Spleen (tissue), 7 donors: ENCODE data around the gene NACAD.

Experiments
- POLR2A ChIP-seq, 3 donors: fragments of 450-650 bp; IDR thresholded peaks; one replicate each; pipeline ENCODE4 v1.5.1; 2017; ENCODE audit warnings: antibody characterized with exemption in 3 of 3, mild to moderate bottlenecking in 1 of 3
- POLR2AphosphoS5 ChIP-seq, 3 donors: sonication (generic); formaldehyde crosslinking; IDR thresholded peaks; one replicate each; pipeline ENCODE4 v1.5.1; 2017; ENCODE audit warnings: antibody characterized with exemption in 3 of 3
- TF ChIP-seq, protein P1 (sequence below), 11 experiments: fragments of 200-600 bp in 7 of 11; fragments of 450-650 bp in 4 of 11; sonication (generic) in 4 of 11; IDR thresholded peaks in 8 of 11; conservative IDR thresholded peaks in 3 of 11; 1 replicate in 7 of 11; 2 replicates in 4 of 11; pipeline versions ENCODE4 v1.4.0 to v1.8.0; 2016 to 2021; ENCODE audit warnings: antibody characterized with exemption in 11 of 11, inconsistent platforms in 4 of 11, mild to moderate bottlenecking in 1 of 11
- donor health status: DM: no; HTN: no; CAD: no; lungs with moderate emphysema.
- donor health status: DM: no; HTN: no; CAD: no.
- donor health status: DM: no; HTN: no; CAD: no.

DNA sequence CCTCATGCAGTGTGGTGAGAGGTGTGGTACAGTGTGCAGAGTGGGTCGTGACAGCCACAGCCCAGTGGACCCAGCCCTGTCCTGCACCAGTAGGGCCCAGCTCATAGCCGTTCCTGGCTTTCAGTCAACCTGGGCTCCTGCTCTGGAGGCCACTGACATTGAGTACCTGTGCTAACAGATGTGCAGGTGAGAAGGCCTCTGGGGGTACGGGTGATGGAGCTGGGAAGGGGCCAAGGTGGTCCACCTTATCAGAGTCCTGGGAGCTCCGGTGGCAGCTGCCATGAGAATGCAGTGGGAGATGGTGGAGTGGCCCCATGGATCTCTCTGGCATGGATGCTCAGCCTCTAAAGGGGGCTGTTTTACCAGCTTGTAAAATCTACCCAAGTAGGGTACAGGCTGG lies 28.8 kb upstream of the NACAD start:
- TF ChIP-seq POLR2A (IDR thresholded peaks at IDR 0.05) (no peak), POLR2AphosphoS5 (IDR thresholded peaks at IDR 0.05) (no peak)
- TF ChIP-seq, protein P1, sequence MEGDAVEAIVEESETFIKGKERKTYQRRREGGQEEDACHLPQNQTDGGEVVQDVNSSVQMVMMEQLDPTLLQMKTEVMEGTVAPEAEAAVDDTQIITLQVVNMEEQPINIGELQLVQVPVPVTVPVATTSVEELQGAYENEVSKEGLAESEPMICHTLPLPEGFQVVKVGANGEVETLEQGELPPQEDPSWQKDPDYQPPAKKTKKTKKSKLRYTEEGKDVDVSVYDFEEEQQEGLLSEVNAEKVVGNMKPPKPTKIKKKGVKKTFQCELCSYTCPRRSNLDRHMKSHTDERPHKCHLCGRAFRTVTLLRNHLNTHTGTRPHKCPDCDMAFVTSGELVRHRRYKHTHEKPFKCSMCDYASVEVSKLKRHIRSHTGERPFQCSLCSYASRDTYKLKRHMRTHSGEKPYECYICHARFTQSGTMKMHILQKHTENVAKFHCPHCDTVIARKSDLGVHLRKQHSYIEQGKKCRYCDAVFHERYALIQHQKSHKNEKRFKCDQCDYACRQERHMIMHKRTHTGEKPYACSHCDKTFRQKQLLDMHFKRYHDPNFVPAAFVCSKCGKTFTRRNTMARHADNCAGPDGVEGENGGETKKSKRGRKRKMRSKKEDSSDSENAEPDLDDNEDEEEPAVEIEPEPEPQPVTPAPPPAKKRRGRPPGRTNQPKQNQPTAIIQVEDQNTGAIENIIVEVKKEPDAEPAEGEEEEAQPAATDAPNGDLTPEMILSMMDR (IDR thresholded peaks at IDR 0.05 in 8 of 11, conservative IDR thresholded peaks at IDR 0.05 in 3 of 11) = no peak
